Kidney (tissue), 14 donors: ENCODE measurements around the gene MYO5A. TPM values are rescaled to one million over a fixed set of nuclear protein-coding genes. Genes with fewer than 3 reads are reported as not detected.

ENCODE experiments used
- DNase-seq, 5 donors: peaks; one replicate each; pipeline ENCODE4 v3.0.0-alpha.2; 2013 to 2020
- FAIRE-seq: peaks from 2 replicates; lab custom pipeline; 2012; peaks lifted over from hg19 to GRCh38; lab: Jason Lieb, UNC
- H3K27ac ChIP-seq, 2 donors: one replicate each; pipeline ENCODE4 v1.7.0; 2013; ENCODE audit warnings: low read depth in 2 of 2, low read length in 2 of 2, inconsistent platforms in 1 of 2
- H3K27me3 ChIP-seq: one replicate; pipeline ENCODE4 v1.7.1; 2013; ENCODE audit warnings: low read length, inconsistent platforms; ENCODE audit not compliant: control insufficient read depth, insufficient read depth
- H3K36me3 ChIP-seq, 3 donors: one replicate each; pipeline versions ENCODE4 v1.7.0 to v1.7.1; 2013; ENCODE audit warnings: low read length in 3 of 3, control low read depth in 1 of 3, inconsistent platforms in 1 of 3; ENCODE audit not compliant: insufficient read depth in 3 of 3, control insufficient read depth in 2 of 3
- H3K4me1 ChIP-seq, 3 donors: one replicate each; pipeline versions ENCODE4 v1.7.0 to v1.7.1; 2013; ENCODE audit warnings: low read length in 3 of 3, inconsistent platforms in 1 of 3, low read depth in 1 of 3; ENCODE audit not compliant: control insufficient read depth in 2 of 3, insufficient read depth in 2 of 3
- H3K4me3 ChIP-seq, 3 donors: one replicate each; pipeline versions ENCODE4 v1.7.0 to v1.8.1; 2013; ENCODE audit warnings: low read length in 3 of 3, control low read depth in 1 of 3, inconsistent platforms in 1 of 3
- H3K9ac ChIP-seq, 3 donors: one replicate each; pipeline versions ENCODE4 v1.7.0 to v1.7.1; 2013; ENCODE audit warnings: low read length in 3 of 3, control low read depth in 1 of 3, inconsistent platforms in 1 of 3
- H3K9me3 ChIP-seq, 3 donors: one replicate each; pipeline versions ENCODE4 v1.7.0 to v1.7.1; 2013; ENCODE audit warnings: low read length in 3 of 3, control low read depth in 1 of 3, inconsistent platforms in 1 of 3; ENCODE audit not compliant: control insufficient read depth in 2 of 3, insufficient read depth in 1 of 3
- CTCF ChIP-seq: IDR thresholded peaks from 3 replicates; pipeline ENCODE4 v1.5.1; 2012; ENCODE audit warnings: mild to moderate bottlenecking, moderate library complexity, borderline replicate concordance; ENCODE audit not compliant: insufficient read depth; ENCODE audit errors: extremely low read depth
- intact Hi-C: fragments of 100-400 bp; cut with DNase I; formaldehyde crosslinking; loops from one replicate; pipeline ENCODE4 v1.11.1; 2022
- polyA plus RNA-seq: library from polyadenylated mRNA; stranded (reverse); fragments of 350-450 nt; fragmentation: Illumina TruSeq; extraction: RNeasy Lipid Tissue Mini Kit (QIAGEN cat#74804); gene quantifications from one replicate; pipeline ENCODE4 v1.2.3, GENCODE V29; 2014; ENCODE audit warnings: low read depth, low replicate concordance; ENCODE audit not compliant: insufficient read depth
- total RNA-seq: library from RNA; stranded (reverse); fragmentation: NEBNext Ultra II Directional; extraction: Animal tissue kit (Norgen Biotek cat#: 25700); gene quantifications from one replicate; pipeline ENCODE4 v1.2.1, GENCODE V29; 2021
- donor health status: control.
- donor health status: control.
- donor health status: control.
- donor health status: control.
- donor health status: control.
- donor health status: DM: yes; HTN: yes; CAD: no.
- donor health status: Normal renal cell carcinoma (clear cell type).

The MYO5A gene
- total and polyA plus RNA-seq, 2 donors from 2014 or later: 3.5 to 32.9 TPM

DNA sequence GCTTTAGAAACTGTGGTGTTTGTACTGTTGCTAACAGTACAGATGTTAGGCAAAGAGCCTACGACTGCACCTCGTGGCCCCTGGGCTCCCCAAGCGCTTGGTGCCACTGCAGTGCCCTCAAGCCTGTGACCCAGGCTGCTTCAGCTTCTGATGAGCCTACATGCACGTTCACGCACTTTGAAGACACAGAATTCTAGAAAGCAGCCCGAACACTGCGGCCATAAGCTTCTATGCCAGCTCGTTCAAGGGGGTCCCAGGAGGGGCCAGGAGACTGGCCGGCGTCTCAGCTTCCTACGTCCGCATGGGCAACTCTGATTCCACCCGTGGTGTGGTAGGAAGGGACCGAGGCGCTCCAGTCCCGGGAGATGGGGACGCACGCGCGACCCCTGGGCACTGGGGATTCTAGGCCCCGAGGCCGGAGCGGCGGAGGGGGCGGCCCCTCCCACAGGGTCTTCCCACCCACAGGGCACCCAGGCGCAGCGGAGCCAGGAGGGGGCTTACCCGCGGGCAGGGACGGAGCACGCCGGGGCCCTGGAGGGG is 233.7 kb downstream of the MYO5A start:
- TF ChIP-seq CTCF: no peak
- no peaks in the 10 kb centered on the region for H3K9me3 ChIP-seq
- H3K27ac ChIP-seq: peak overlapping the region; percentile 41 to 61
- H3K4me3 ChIP-seq: peak overlapping the region in 2 of 3 donors; percentile 44 to 54
- H3K4me1 ChIP-seq: peaks cover 0 to 10% (median 4%) of the 10 kb centered on the region in 3 donors
- H3K36me3 ChIP-seq: no peaks in the 10 kb centered on the region
- H3K27me3 ChIP-seq: no peaks in the 10 kb centered on the region
- DNase-seq (peak in 4 of 5 donors; percentile 38 to 62 (median 46)), FAIRE-seq (no peak)
- peak overlapping the region in 2 of 3 donors; percentile 29 to 79 for H3K9ac ChIP-seq
- intact Hi-C loops: no loop called here

DNA sequence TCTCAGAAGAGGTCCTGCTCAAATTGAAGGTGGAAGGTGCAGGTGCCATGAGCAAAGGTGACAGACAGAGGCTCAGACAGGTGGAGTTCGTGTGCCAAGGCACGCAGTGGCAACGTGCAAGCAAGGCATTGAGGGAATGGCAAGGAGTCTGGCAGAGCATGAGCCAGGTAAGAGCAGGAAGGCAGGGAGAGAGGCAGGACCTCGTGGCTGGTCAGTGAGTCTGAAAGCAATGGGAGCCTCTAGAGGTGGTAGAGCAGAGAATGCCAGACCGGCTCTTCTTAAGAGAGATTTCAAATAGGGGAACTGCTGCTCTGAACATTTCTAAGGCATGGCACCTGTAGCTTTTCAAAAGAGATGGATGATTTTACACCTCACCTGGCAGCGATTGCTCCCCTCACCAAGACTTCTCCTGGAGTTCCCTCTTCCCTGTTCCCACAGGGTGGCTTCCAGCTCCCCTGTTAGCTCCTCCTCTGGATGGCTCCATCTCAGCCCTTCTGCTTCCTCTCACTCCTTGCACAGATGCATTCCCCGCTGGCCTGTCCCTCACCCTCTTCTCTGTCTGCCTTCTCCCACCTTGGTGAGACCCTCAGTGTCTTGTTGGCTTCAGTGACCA is 235.8 kb downstream of the MYO5A start:
- Histone ChIP-seq H3K27ac (no peak overlapping the region), H3K4me1 (peaks cover 0 to 14% (median 4%) of the 10 kb centered on the region in 3 donors)

GRCh38 chr15:52291204-52291603 is 237.5 kb downstream of the MYO5A start:
- no peak overlapping the region for H3K4me3 ChIP-seq
- H3K36me3 ChIP-seq: no peaks in the 10 kb centered on the region
- DNase-seq (no peak), FAIRE-seq (no peak)
- intact Hi-C loops: no loop called here
- TF ChIP-seq CTCF: no peak
- no peaks in the 10 kb centered on the region for H3K9me3 ChIP-seq
- no peak overlapping the region for H3K9ac ChIP-seq
- peak overlapping the region in 1 of 2 donors; percentile 41 for H3K27ac ChIP-seq
- H3K4me1 ChIP-seq: peaks cover 0 to 14% (median 4%) of the 10 kb centered on the region in 3 donors
- H3K27me3 ChIP-seq: no peaks in the 10 kb centered on the region

More for the DNA sequence above, 235.8 kb downstream of the MYO5A start:
- H3K36me3 ChIP-seq: no peaks in the 10 kb centered on the region
- no peak overlapping the region for H3K4me3 ChIP-seq
- no peak for TF ChIP-seq CTCF
- no peak for DNase-seq
- no peaks in the 10 kb centered on the region for H3K9me3 ChIP-seq
- intact Hi-C loops: no loop called here
- H3K9ac ChIP-seq: no peak overlapping the region
- H3K27me3 ChIP-seq: no peaks in the 10 kb centered on the region
- FAIRE-seq: no peak
